Right kidney (tissue), 1 donor: ENCODE results near the gene TTC21A.

Source experiments
- DNase-seq: peaks from one replicate; pipeline ENCODE4 v3.0.0-alpha.2; 2016

Gene TTC21A

GRCh38 chr3:39097716-39098472 lies 9.6 kb upstream of the TTC21A start:
- no peak for DNase-seq

DNA sequence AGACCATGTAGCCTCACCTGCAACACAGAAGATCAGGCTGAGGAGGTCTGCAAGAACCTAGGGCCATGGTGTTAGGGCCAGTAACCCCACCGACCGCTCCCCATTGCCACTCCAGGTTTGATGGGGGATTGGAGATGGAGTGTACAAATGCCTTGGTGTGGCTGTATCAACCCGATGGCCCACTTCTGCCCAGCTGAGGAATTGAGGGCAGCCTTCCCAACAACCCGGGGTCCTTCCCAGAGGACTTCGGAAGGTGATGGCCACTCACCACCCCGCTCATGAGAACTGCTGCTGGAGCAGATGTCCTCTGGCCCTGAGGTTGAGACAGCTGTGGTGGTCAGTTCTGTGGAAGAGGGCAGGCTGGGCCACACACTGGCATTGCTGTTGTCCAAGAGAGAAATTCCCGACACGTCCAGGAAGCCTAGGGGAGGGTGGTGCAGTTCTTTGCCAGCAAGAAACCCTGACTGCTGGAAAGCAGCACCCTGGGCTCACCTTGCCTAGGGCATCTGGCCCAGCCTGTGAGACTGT lies 8.9 kb upstream of the TTC21A start:
- no peak for DNase-seq

GRCh38 chr3:39099242-39099641 lies 8.2 kb upstream of the TTC21A start:
- DNase-seq, result no peak

- DNase-seq, result no peak
These were observed 7.6 kb upstream of the TTC21A start for GRCh38 chr3:39099738-39100499.

DNA sequence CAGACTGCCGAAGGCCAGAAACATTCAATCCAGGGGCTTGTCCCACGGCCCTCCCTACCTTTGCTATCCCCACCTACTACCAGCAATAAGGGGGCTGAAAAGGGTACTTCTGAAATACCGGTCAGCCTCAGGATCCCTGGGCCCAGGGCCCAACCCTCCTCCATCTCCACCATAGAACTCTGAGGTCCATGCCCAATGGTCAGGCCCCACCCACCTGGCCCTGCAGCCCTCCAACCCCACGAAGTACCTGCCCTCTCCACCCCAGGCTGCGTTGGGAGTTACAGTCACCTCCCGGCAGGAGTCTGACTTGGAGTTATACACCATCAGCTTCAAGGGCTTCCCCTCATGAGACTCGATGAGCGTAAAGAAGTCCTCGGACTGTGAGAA lies 7.0 kb upstream of the TTC21A start:
- no peak for DNase-seq

DNA sequence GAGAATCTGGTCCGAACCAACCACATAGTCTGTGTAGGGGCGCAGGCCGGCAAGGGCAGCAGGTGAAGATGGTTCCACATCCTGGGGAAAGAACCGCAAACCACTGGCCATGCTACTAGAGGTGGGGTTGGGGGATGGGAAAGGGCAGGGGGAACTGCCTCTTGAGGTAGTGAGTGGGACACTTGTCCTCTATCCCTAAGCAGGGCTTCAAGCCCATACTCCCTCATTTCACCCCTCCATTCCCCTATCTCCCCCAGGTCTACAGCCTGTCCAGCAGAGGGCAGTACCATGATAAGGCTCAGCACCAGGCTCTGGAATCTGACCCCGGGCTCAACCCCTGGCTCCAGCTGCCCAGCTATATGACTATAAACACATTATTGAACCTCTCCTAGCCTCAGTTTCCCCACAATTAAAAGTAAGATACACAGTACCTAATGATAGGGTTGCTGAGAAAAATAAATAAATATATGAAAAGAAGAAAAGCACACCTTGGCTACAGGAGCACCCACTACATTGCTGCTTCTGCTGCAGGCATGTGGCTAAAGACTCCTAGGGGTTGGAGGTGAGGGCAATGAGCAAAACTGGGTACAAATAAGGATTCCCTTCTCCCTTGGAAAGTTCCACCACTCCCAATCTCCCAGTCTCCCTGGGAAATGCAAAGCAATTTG lies 6.3 kb upstream of the TTC21A start:
- DNase-seq, result no peak

DNA sequence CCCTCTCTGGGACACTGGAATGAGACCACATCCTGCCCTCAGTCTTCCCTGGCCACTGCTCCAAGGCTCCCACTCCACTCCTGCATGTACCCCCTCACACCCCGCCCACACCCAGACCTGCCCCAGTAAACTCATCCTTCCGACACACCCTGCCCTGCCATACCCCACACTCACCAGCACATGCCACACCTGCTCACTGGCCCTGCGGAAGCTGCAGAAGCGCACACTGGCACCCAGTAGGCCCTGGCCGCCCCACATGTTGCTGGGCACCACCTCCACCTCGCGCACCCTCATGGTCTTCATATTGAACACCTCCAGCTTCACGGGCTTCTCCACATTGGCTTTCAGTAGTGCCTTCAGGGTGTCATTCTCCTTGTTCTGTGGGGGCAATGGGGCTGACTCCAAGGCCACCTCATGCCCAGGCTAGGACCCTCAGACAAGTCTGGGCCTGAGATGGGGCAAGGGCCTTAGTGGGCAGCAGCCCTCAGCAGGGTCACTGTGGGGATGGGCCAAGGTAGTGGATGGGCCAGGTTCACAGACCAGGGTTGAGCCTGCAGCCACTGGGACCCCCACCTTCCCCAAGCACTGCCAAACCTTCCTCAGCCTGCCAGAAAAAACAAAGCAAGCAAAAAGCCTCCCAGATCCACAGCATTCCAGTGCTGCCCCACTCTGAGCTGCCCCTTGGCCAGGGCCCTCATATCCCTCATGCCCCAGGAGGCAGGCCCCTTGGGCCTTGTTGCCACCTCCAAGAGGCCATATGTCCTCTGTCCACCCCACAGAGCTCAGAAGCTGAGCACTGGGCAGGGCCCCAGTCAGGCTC lies 4.8 kb upstream of the TTC21A start:
- DNase-seq, result no peak

GRCh38 chr3:39103324-39103693 lies 4.2 kb upstream of the TTC21A start:
- no peak for DNase-seq

- DNase-seq, result no peak
These were observed 3.5 kb upstream of the TTC21A start for GRCh38 chr3:39103791-39104552.

GRCh38 chr3:39104961-39105686 lies 2.4 kb upstream of the TTC21A start:
- no peak for DNase-seq

- no peak for DNase-seq
These were observed 1.8 kb upstream of the TTC21A start for GRCh38 chr3:39105687-39106063.

DNA sequence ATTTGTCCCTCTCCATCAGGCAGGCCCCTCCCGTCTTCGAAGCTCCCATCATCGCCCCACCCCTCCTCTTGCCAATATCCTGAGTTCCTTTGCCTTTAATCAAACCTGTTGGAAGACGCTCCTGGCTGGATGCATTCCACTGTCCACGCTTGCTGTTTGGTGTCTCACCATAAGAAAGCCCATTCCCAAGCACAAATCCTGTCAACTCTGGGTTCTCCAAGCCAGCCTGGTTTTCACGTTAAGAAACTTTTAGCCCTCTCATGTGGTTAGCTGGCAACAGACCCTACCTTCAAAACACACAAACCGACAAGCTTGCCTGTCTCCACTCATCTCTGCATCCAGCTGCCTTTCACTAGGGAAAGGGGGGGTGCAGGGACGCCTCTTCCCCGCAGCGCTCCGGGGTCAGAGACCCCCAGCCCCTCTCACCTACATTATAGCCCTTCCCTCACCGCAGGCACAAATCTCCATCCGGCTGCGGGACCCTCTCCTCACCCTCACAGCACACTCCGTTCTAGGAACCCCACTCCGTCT lies 1.1 kb upstream of the TTC21A start:
- no peak for DNase-seq

GRCh38 chr3:39106851-39107387 lies 561 bp upstream of the TTC21A start:
- no peak for DNase-seq

DNA sequence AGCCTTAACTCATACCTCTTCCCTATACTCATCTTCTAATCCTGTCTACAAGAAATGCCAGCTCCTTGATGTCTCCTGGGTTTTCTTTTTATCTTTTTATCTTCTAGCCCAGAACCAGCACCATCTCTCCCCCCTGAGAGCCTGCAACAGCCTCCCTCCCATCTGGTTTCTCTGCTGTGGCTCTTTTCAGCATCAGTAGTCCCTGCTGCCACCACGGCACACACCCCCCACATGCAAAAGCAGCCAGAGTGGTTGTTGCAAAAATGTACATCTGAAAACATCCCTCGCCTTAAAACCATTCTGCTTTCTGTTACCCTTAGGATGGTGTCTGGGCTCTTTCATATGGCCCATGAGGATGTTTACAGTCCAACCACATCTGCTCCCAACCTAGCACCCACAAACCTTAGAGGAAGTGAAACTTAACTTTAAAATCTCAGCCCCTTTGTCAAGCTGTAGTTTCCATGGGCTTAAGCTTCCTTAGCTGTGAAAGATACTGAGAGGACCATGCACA lies 775 bp downstream of the TTC21A start:
- no peak for DNase-seq

- no peak for DNase-seq
These were observed 1.6 kb downstream of the TTC21A start for GRCh38 chr3:39109086-39109485.

- DNase-seq, result no peak
These were observed 2.7 kb downstream of the TTC21A start for GRCh38 chr3:39110041-39110639.

- no peak for DNase-seq
These were observed 4.6 kb downstream of the TTC21A start for GRCh38 chr3:39112113-39112512.

- no peak for DNase-seq
These were observed 5.1 kb downstream of the TTC21A start for GRCh38 chr3:39112535-39112934.

- DNase-seq, result no peak
These were observed 5.8 kb downstream of the TTC21A start for GRCh38 chr3:39113291-39113690.

GRCh38 chr3:39114456-39114855 lies 7.0 kb downstream of the TTC21A start:
- DNase-seq, result no peak
